Keratinocyte (primary cell): ENCODE results near the gene TBC1D14.

Experiments used
- CTCF ChIP-seq, 3 experiments: IDR thresholded peaks in 1 of 3; conservative IDR thresholded peaks in 1 of 3; optimal IDR thresholded peaks in 1 of 3; 2 replicates in 2 of 3; 3 replicates in 1 of 3; pipeline versions ENCODE3 to v1.5.1; 2011; ENCODE audit warnings: low read length in 3 of 3, mild to moderate bottlenecking in 3 of 3, moderate library complexity in 2 of 3, control low read depth in 1 of 3, inconsistent platforms in 1 of 3; ENCODE audit not compliant: insufficient read depth in 2 of 3; ENCODE audit errors: extremely low read depth in 1 of 3
- EZH2 ChIP-seq: IDR thresholded peaks from one replicate; pipeline ENCODE4 v1.6.1; 2012; ENCODE audit warnings: inconsistent platforms, mild to moderate bottlenecking, low read length, moderate library complexity

GRCh38 chr4:7042503-7043283 is 133.1 kb downstream of the TBC1D14 start:
- TF ChIP-seq CTCF (optimal IDR thresholded peaks at IDR 0.05 in 1 of 3, IDR thresholded peaks at IDR 0.05 in 1 of 3, conservative IDR thresholded peaks at IDR 0.05 in 1 of 3; ENCODE audit: extremely low read depth in 1 of 3, insufficient read depth in 2 of 3, low read length in 3 of 3) (no peak), EZH2 (no peak)
